Measurements from ENCODE around the gene SLC35G1. TPM values are rescaled to one million over a fixed set of nuclear protein-coding genes. Genes with fewer than 3 reads are reported as not detected.

SLC35G1 gene
- total RNA-seq, 4 donors from 2014 or later = 3.4 to 5.7 (median 3.5) TPM

DNA sequence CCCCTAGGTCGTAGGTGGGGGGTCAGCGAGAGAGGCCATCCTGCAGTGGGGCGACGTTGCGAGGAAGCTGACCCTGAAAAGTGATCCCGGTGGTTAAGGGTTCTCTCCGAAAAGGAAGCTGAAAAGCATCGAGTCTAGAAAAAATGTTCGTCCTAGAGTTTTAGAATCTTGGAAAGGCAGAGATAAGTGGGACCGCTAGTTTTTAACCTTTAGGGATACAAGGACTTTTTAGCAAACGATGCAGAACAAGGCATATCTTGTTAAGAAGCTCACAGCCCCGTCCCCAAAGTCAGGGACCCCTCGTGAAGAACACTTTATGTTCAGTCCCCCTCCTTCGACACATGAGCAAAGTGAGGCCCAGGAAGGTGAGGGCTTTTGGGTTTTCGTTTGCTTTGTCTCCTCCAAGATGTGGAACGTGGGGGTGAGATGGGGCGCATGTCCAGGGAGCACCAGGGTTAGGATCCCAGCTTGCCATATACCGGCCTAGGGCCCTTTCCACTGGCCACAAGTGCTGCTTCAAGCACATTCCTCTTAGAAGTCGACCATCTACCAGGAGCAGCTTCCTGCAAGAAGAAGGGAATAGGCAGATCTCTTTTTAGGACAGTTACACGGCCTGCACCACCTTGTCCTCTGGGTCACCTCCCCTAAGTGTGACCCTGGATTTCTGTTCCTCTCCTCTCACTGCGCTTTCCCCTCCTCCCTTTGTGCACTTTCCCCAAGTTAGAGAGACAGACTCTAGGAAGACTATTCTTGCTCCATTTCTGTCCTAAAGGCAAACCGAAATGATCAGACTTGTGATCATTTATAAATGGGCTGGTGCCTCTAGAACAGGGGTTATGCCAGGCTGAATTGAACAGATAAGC, 969 bp downstream of the SLC35G1 start:
- no peaks in the 10 kb centered on the region for H3K36me3 ChIP-seq
- DNase-seq = no peak
- H3K9me3 ChIP-seq = no peaks in the 10 kb centered on the region
- peaks cover 0 to 3% (median 0%) of the 10 kb centered on the region in 4 donors for H3K27me3 ChIP-seq
- H3K4me1 ChIP-seq = peaks cover 5 to 34% (median 9%) of the 10 kb centered on the region in 3 donors
- peak overlapping the region; percentile 62 to 97 (median 74) for H3K4me3 ChIP-seq
- TF ChIP-seq POLR2A (IDR thresholded peaks at IDR 0.05) = no peak
- TF ChIP-seq CTCF (IDR thresholded peaks at IDR 0.05) = no peak
- intact Hi-C loops (cut with DNase I) = no loop called here
- 23 to 38% methylated on average over 19 to 20 of the region's 22 CpGs for WGBS, 2 donors
- H3K27ac ChIP-seq = peak overlapping the region; percentile 39 to 66 (median 58)

GRCh38 chr10:93897070-93897780, 3.4 kb downstream of the SLC35G1 start:
- TF ChIP-seq CTCF (IDR thresholded peaks at IDR 0.05) (no peak), POLR2A (IDR thresholded peaks at IDR 0.05) (no peak)
- DNase-seq = no peak
- Histone ChIP-seq H3K36me3 (peaks cover 0 to 7% (median 0%) of the 10 kb centered on the region in 3 donors), H3K4me3 (no peak overlapping the region), H3K9me3 (no peaks in the 10 kb centered on the region), H3K27me3 (peaks cover 0 to 3% (median 0%) of the 10 kb centered on the region in 4 donors), H3K27ac (no peak overlapping the region), H3K4me1 (peaks cover 5 to 34% (median 9%) of the 10 kb centered on the region in 3 donors)
- 59 to 64% methylated on average over 4 of the region's 4 CpGs for WGBS, 2 donors
- intact Hi-C loops (cut with DNase I) = no loop called here

DNA sequence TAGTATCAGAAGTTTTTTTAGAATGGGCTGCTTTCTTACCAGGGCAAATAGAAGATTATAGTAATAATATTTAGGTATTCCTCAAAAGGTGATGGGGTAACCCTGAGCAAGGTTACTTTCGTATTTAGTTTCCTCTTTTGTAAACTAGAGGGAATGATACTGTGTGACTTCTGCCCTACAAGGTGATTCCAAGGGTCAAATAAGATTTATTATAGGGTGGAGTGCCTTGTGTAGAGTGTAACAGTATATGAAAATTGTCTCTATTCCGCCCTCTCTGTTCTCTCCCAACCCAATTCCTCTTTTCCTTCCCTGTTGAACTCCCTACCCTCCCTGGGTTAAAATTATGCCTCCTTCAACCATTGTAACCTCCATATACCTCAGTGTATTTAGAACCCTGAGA, 5.3 kb downstream of the SLC35G1 start:
- intact Hi-C loops (cut with DNase I) = no loop called here
- WGBS, 2 donors = 84 to 95% methylated on average over 2 of the region's 2 CpGs

DNA sequence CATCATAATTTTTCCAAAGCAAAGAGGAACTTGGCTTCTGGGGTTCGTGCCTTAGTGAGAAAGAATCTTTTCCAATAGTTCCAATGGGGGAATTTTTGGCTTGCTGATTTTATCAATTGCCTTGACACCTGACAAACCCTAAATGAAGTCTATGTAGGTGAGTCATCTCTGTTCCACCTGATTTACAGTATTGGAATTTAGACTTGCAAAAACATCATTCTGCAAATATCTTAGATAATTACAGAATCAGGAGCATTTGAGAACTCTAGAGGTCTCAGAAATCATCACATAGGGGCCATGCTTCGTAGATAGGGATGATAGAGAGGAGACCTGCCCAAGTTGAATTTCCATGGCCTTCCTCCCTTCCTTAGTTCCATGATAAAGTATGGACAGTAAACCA, 9.3 kb downstream of the SLC35G1 start:
- Histone ChIP-seq H3K27me3 (no peaks in the 10 kb centered on the region), H3K36me3 (peaks cover 0 to 22% (median 0%) of the 10 kb centered on the region in 3 donors), H3K4me3 (no peak overlapping the region), H3K9me3 (no peaks in the 10 kb centered on the region), H3K4me1 (no peaks in the 10 kb centered on the region), H3K27ac (no peak overlapping the region)
- TF ChIP-seq CTCF (IDR thresholded peaks at IDR 0.05) (no peak), POLR2A (IDR thresholded peaks at IDR 0.05) (no peak)
- 82 to 95% methylated on average over 2 of the region's 2 CpGs for WGBS, 2 donors
- DNase-seq = no peak
- intact Hi-C loops (cut with DNase I) = no loop called here

More for the DNA sequence above, 5.3 kb downstream of the SLC35G1 start:
- Histone ChIP-seq H3K27me3 (peaks cover 0 to 3% (median 0%) of the 10 kb centered on the region in 4 donors), H3K36me3 (peaks cover 0 to 7% (median 0%) of the 10 kb centered on the region in 3 donors), H3K4me1 (peaks cover 2 to 25% (median 9%) of the 10 kb centered on the region in 3 donors), H3K27ac (no peak overlapping the region), H3K4me3 (no peak overlapping the region), H3K9me3 (no peaks in the 10 kb centered on the region)
- no peak for TF ChIP-seq CTCF (IDR thresholded peaks at IDR 0.05)
- TF ChIP-seq POLR2A (IDR thresholded peaks at IDR 0.05) = no peak
- DNase-seq = no peak

DNA sequence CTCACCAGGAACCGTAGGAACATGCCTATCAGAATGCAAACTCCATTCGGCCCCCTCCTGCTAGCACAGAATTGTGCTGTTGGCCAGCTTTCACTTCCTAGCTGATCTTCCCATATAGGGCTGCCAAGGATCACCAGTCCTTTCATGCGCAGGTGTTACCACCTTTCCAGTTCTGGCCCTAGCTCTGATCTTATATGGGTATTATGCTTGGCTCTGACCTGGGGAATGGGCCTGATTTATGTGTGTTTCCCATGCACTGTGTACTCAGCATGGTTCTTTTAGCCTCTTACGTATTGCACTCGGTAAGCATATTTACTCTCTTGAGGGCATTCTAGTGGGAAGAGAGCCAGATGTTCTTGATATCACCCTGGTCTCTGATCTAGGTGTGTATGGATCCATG, 11.1 kb downstream of the SLC35G1 start:
- Histone ChIP-seq H3K4me1 (no peaks in the 10 kb centered on the region), H3K9me3 (no peaks in the 10 kb centered on the region), H3K4me3 (no peak overlapping the region), H3K27ac (no peak overlapping the region), H3K36me3 (peaks cover 0 to 25% (median 0%) of the 10 kb centered on the region in 3 donors), H3K27me3 (no peaks in the 10 kb centered on the region)
- no peak for DNase-seq
- no peak for TF ChIP-seq CTCF (IDR thresholded peaks at IDR 0.05)
- no peak for TF ChIP-seq POLR2A (IDR thresholded peaks at IDR 0.05)
- intact Hi-C loops (cut with DNase I) = no loop called here
- 77 to 88% methylated on average over 5 of the region's 5 CpGs for WGBS, 2 donors
